ENCODE results near the gene CEP20.

DNA sequence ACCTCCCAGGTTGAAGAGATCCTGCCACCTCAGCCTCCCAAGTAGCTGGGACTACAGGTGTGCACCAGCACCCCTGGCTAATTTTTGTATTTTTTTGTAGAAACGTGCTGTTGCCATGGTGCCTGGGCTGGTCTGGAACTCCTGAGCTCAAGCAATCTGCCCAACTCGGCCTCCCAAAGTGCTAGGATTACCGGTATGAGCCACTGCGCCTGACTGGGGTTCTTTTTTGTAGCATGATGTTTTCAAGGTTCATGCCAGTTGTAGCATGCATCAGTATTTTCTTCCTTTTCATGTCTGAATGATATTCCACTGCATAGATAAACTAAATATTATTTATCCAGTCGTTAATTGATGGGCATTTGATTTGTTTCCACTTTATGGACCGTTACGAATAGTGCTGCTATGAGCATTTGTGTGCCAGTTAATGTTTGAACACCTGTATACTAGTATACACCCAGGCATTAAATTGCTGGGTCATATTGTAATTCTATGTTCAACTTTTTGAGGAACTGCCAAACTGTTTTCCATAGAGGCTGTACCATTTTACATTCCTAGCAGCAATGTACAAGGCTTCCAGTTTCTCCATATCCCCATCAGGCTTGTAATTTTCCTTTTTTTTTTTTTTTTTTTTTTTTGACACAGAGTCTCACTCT is 24.8 kb upstream of the CEP20 start:
- TF ChIP-seq EGR1 (IDR thresholded peaks at IDR 0.05) (no peak), CEBPB (IDR thresholded peaks at IDR 0.05) (no peak), EP300 (IDR thresholded peaks at IDR 0.05; ENCODE audit: borderline replicate concordance) (no peak), TCF12 (IDR thresholded peaks at IDR 0.05; ENCODE audit: low read depth) (no peak), TAF1 (IDR thresholded peaks at IDR 0.05; ENCODE audit: low read depth) (no peak), CREB1 (IDR thresholded peaks at IDR 0.05; ENCODE audit: low read depth) (no peak), RAD21 (IDR thresholded peaks at IDR 0.05; ENCODE audit: low read depth) (no peak), TEAD4 (IDR thresholded peaks at IDR 0.05) (no peak), NFIC (IDR thresholded peaks at IDR 0.05) (no peak)
- TF ChIP-seq, protein P1, sequence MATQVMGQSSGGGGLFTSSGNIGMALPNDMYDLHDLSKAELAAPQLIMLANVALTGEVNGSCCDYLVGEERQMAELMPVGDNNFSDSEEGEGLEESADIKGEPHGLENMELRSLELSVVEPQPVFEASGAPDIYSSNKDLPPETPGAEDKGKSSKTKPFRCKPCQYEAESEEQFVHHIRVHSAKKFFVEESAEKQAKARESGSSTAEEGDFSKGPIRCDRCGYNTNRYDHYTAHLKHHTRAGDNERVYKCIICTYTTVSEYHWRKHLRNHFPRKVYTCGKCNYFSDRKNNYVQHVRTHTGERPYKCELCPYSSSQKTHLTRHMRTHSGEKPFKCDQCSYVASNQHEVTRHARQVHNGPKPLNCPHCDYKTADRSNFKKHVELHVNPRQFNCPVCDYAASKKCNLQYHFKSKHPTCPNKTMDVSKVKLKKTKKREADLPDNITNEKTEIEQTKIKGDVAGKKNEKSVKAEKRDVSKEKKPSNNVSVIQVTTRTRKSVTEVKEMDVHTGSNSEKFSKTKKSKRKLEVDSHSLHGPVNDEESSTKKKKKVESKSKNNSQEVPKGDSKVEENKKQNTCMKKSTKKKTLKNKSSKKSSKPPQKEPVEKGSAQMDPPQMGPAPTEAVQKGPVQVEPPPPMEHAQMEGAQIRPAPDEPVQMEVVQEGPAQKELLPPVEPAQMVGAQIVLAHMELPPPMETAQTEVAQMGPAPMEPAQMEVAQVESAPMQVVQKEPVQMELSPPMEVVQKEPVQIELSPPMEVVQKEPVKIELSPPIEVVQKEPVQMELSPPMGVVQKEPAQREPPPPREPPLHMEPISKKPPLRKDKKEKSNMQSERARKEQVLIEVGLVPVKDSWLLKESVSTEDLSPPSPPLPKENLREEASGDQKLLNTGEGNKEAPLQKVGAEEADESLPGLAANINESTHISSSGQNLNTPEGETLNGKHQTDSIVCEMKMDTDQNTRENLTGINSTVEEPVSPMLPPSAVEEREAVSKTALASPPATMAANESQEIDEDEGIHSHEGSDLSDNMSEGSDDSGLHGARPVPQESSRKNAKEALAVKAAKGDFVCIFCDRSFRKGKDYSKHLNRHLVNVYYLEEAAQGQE (IDR thresholded peaks at IDR 0.05; ENCODE audit: low read depth), result no peak
